HUES64 (cell line): ENCODE results near the gene TSEN15.
A peak's percentile ranks its signal among the peaks of the same experiment; 100 is the strongest.

Experiments
- H3K27ac ChIP-seq: 2 replicates; pipeline ENCODE4 v1.7.0; 2013; ENCODE audit warnings: low read depth, low read length, inconsistent platforms
- H3K27me3 ChIP-seq: 2 replicates; pipeline ENCODE4 v1.6.1; 2013; ENCODE audit warnings: mild to moderate bottlenecking, low read length; ENCODE audit not compliant: insufficient read depth
- H3K36me3 ChIP-seq: 2 replicates; pipeline ENCODE4 v1.6.1; 2013; ENCODE audit warnings: mild to moderate bottlenecking, low read length; ENCODE audit not compliant: insufficient read depth
- H3K4me1 ChIP-seq: 2 replicates; pipeline ENCODE4 v1.6.1; 2013; ENCODE audit warnings: mild to moderate bottlenecking, low read length, moderate library complexity; ENCODE audit not compliant: insufficient read depth
- H3K4me3 ChIP-seq: 2 replicates; pipeline ENCODE4 v1.5.1; 2013; ENCODE audit warnings: mild to moderate bottlenecking, low read length, moderate library complexity
- H3K9ac ChIP-seq: 2 replicates; pipeline ENCODE4 v1.6.1; 2013; ENCODE audit warnings: mild to moderate bottlenecking, low read depth, low read length
- H3K9me3 ChIP-seq: 2 replicates; pipeline ENCODE4 v1.6.1; 2013; ENCODE audit warnings: low read depth, low read length; ENCODE audit not compliant: insufficient read depth
- WGBS: fragments of 150-250, 120-280 bp; methylation state at CpG from one replicate; pipeline ENCODE4 v1.1.7; 2013; ENCODE audit warnings: missing lambda C conversion rate; 5-methylcytosine and 5-hydroxymethylcytosine counted together

The TSEN15 gene

GRCh38 chr1:184056921-184057555 is 5.5 kb downstream of the TSEN15 start:
- Histone ChIP-seq H3K27me3 (no peaks in the 10 kb centered on the region), H3K27ac (peak overlapping the region; percentile 26; the same call in 1 of the 2 replicates), H3K4me1 (peaks cover 45% of the 10 kb centered on the region), H3K36me3 (peaks cover 27% of the 10 kb centered on the region), H3K9me3 (no peaks in the 10 kb centered on the region), H3K9ac (no peak overlapping the region), H3K4me3 (no peak overlapping the region)
- 91% methylated on average over 2 of the region's 2 CpGs for WGBS

GRCh38 chr1:184059887-184060286 is 8.4 kb downstream of the TSEN15 start:
- H3K4me3 ChIP-seq: no peak overlapping the region
- H3K36me3 ChIP-seq: peaks cover 24% of the 10 kb centered on the region
- no peaks in the 10 kb centered on the region for H3K9me3 ChIP-seq
- H3K27ac ChIP-seq: no peak overlapping the region
- H3K4me1 ChIP-seq: peaks cover 56% of the 10 kb centered on the region
- no peaks in the 10 kb centered on the region for H3K27me3 ChIP-seq
- no peak overlapping the region for H3K9ac ChIP-seq

- Histone ChIP-seq H3K27me3 (no peaks in the 10 kb centered on the region), H3K9ac (no peak overlapping the region), H3K36me3 (peaks cover 21% of the 10 kb centered on the region), H3K27ac (no peak overlapping the region), H3K9me3 (no peaks in the 10 kb centered on the region), H3K4me1 (peaks cover 60% of the 10 kb centered on the region), H3K4me3 (no peak overlapping the region)
- WGBS: 93% methylated on average over 2 of the region's 3 CpGs
Measured at GRCh38 chr1:184060316-184060715, 8.8 kb downstream of the TSEN15 start.

GRCh38 chr1:184061396-184062003 is 10.0 kb downstream of the TSEN15 start:
- Histone ChIP-seq H3K4me1 (peaks cover 63% of the 10 kb centered on the region), H3K36me3 (peaks cover 14% of the 10 kb centered on the region; the same call in 1 of the 2 replicates), H3K9me3 (no peaks in the 10 kb centered on the region), H3K9ac (no peak overlapping the region), H3K4me3 (no peak overlapping the region), H3K27ac (0 out of 2 replicates have a peak overlapping the region, but pooled peaks have one; percentile 61), H3K27me3 (no peaks in the 10 kb centered on the region)
- WGBS: 47% methylated on average over 2 of the region's 2 CpGs

- Histone ChIP-seq H3K36me3 (peaks cover 14% of the 10 kb centered on the region; the same call in 1 of the 2 replicates), H3K4me1 (peaks cover 50% of the 10 kb centered on the region), H3K9ac (no peak overlapping the region), H3K27me3 (no peaks in the 10 kb centered on the region), H3K27ac (peak overlapping the region; percentile 61), H3K4me3 (no peak overlapping the region), H3K9me3 (no peaks in the 10 kb centered on the region)
- 75% methylated on average over 2 of the region's 3 CpGs for WGBS
Measured at GRCh38 chr1:184062640-184063286, 11.2 kb downstream of the TSEN15 start.

- H3K27me3 ChIP-seq: no peaks in the 10 kb centered on the region
Measured at GRCh38 chr1:184065559-184065958, 14.0 kb downstream of the TSEN15 start.

GRCh38 chr1:184068354-184068753 is 16.8 kb downstream of the TSEN15 start:
- peak overlapping the region; percentile 57 for H3K27ac ChIP-seq
- peaks cover 42% of the 10 kb centered on the region for H3K4me1 ChIP-seq
- H3K4me3 ChIP-seq: no peak overlapping the region
- H3K9me3 ChIP-seq: no peaks in the 10 kb centered on the region
- H3K27me3 ChIP-seq: no peaks in the 10 kb centered on the region
- H3K36me3 ChIP-seq: peaks cover 10% of the 10 kb centered on the region
- no peak overlapping the region for H3K9ac ChIP-seq

More at GRCh38 chr1:184065559-184065958, 14.0 kb downstream of the TSEN15 start:
- Histone ChIP-seq H3K4me3 (no peak overlapping the region), H3K9me3 (no peaks in the 10 kb centered on the region), H3K9ac (no peak overlapping the region), H3K27ac (no peak overlapping the region), H3K36me3 (peaks cover 2% of the 10 kb centered on the region; the same call in 1 of the 2 replicates), H3K4me1 (peaks cover 68% of the 10 kb centered on the region)

GRCh38 chr1:184069675-184070074 is 18.1 kb downstream of the TSEN15 start:
- Histone ChIP-seq H3K4me1 (peaks cover 32% of the 10 kb centered on the region), H3K4me3 (no peak overlapping the region), H3K27ac (0 out of 2 replicates have a peak overlapping the region, but pooled peaks have one; percentile 31), H3K9me3 (no peaks in the 10 kb centered on the region), H3K36me3 (peaks cover 10% of the 10 kb centered on the region), H3K27me3 (no peaks in the 10 kb centered on the region), H3K9ac (no peak overlapping the region)
- WGBS: 88% methylated on average over 2 of the region's 2 CpGs

GRCh38 chr1:184072376-184072775 is 20.8 kb downstream of the TSEN15 start:
- peaks cover 7% of the 10 kb centered on the region; the same call in 1 of the 2 replicates for H3K9me3 ChIP-seq
- no peaks in the 10 kb centered on the region for H3K27me3 ChIP-seq
- no peak overlapping the region for H3K4me3 ChIP-seq
- peaks cover 7% of the 10 kb centered on the region for H3K36me3 ChIP-seq
- H3K27ac ChIP-seq: no peak overlapping the region
- no peak overlapping the region for H3K9ac ChIP-seq
- WGBS: 88% methylated on average over 2 of the region's 2 CpGs
- peaks cover 21% of the 10 kb centered on the region for H3K4me1 ChIP-seq

GRCh38 chr1:184074383-184074782 is 22.9 kb downstream of the TSEN15 start:
- peaks cover 7% of the 10 kb centered on the region for H3K36me3 ChIP-seq
- H3K27ac ChIP-seq: no peak overlapping the region
- no peak overlapping the region for H3K9ac ChIP-seq
- WGBS: 91% methylated on average over 2 of the region's 2 CpGs
- no peaks in the 10 kb centered on the region for H3K27me3 ChIP-seq
- peaks cover 10% of the 10 kb centered on the region; the same call in 1 of the 2 replicates for H3K9me3 ChIP-seq
- no peak overlapping the region for H3K4me3 ChIP-seq
- H3K4me1 ChIP-seq: peaks cover 5% of the 10 kb centered on the region; the same call in 1 of the 2 replicates
